ENCODE data around the gene TIMP4.
A peak's percentile ranks its signal among the peaks of the same experiment; 100 is the strongest.

The TIMP4 gene

GRCh38 chr3:12158387-12159226 lies at the start of gene TIMP4:
Gene TIMP4 (minus strand): TSS chr3:12158912. CDS start chr3:12158840, 72 bp downstream.
- Histone ChIP-seq H3K9me3 (ENCODE audit: control insufficient read depth, insufficient read depth, low read length) (no peaks in the 10 kb centered on the region), H3K27me3 (ENCODE audit: control insufficient read depth, insufficient read depth, low read length) (no peaks in the 10 kb centered on the region), H3K4me3 (ENCODE audit: low read depth, low read length) (peak within 1 kb of the TSS; percentile 42), H3K4me1 (ENCODE audit: control insufficient read depth, insufficient read depth, low read length) (peaks cover 25% of the 10 kb centered on the region), H3K9ac (ENCODE audit: low read depth, low read length) (peak within 1 kb of the TSS; percentile 40), H3K36me3 (ENCODE audit: control insufficient read depth, insufficient read depth, low read length) (no peaks in the 10 kb centered on the region)

- no peaks in the 10 kb centered on the region for H3K27me3 ChIP-seq (ENCODE audit: control insufficient read depth, insufficient read depth, low read length)
- H3K9me3 ChIP-seq (ENCODE audit: control insufficient read depth, insufficient read depth, low read length): no peaks in the 10 kb centered on the region
- no peak overlapping the region for H3K9ac ChIP-seq (ENCODE audit: low read depth, low read length)
- no peak overlapping the region for H3K4me3 ChIP-seq (ENCODE audit: low read depth, low read length)
- H3K4me1 ChIP-seq (ENCODE audit: control insufficient read depth, insufficient read depth, low read length): no peaks in the 10 kb centered on the region
- H3K36me3 ChIP-seq (ENCODE audit: control insufficient read depth, insufficient read depth, low read length): no peaks in the 10 kb centered on the region
Observed at GRCh38 chr3:12205171-12205570, 46.5 kb upstream of the TIMP4 start.

- Histone ChIP-seq H3K4me3 (ENCODE audit: low read depth, low read length) (no peak overlapping the region), H3K27me3 (ENCODE audit: control insufficient read depth, insufficient read depth, low read length) (no peaks in the 10 kb centered on the region), H3K36me3 (ENCODE audit: control insufficient read depth, insufficient read depth, low read length) (no peaks in the 10 kb centered on the region), H3K9me3 (ENCODE audit: control insufficient read depth, insufficient read depth, low read length) (no peaks in the 10 kb centered on the region), H3K4me1 (ENCODE audit: control insufficient read depth, insufficient read depth, low read length) (no peaks in the 10 kb centered on the region), H3K9ac (ENCODE audit: low read depth, low read length) (no peak overlapping the region)
Observed at GRCh38 chr3:12201813-12202212, 43.1 kb upstream of the TIMP4 start.

DNA sequence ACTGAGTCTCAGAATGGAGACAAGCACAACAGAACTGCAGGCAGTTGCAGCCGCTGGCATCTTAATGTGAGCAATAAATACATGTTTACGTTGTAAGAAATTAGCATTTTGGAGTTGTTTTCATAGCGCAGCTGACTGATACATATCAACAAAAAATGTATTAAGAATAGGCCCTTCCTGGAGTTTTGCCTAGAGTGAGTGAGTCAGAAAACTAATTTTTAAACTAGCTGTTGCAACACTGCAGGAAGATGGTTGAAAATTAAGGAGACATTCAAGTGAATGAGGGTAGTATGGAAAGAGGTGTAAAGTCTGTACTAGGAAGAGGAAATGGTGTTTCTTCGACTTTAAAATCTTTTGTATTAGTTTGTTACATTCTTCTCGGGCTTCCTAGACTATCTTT lies 39.6 kb upstream of the TIMP4 start:
- Histone ChIP-seq H3K27me3 (ENCODE audit: control insufficient read depth, insufficient read depth, low read length) (no peaks in the 10 kb centered on the region), H3K4me1 (ENCODE audit: control insufficient read depth, insufficient read depth, low read length) (no peaks in the 10 kb centered on the region), H3K36me3 (ENCODE audit: control insufficient read depth, insufficient read depth, low read length) (no peaks in the 10 kb centered on the region), H3K4me3 (ENCODE audit: low read depth, low read length) (no peak overlapping the region), H3K9me3 (ENCODE audit: control insufficient read depth, insufficient read depth, low read length) (no peaks in the 10 kb centered on the region), H3K9ac (ENCODE audit: low read depth, low read length) (no peak overlapping the region)

- Histone ChIP-seq H3K27me3 (ENCODE audit: control insufficient read depth, insufficient read depth, low read length) (no peaks in the 10 kb centered on the region), H3K36me3 (ENCODE audit: control insufficient read depth, insufficient read depth, low read length) (no peaks in the 10 kb centered on the region), H3K4me1 (ENCODE audit: control insufficient read depth, insufficient read depth, low read length) (no peaks in the 10 kb centered on the region), H3K9ac (ENCODE audit: low read depth, low read length) (no peak overlapping the region), H3K4me3 (ENCODE audit: low read depth, low read length) (no peak overlapping the region), H3K9me3 (ENCODE audit: control insufficient read depth, insufficient read depth, low read length) (no peaks in the 10 kb centered on the region)
Observed at GRCh38 chr3:12197475-12197874, 38.8 kb upstream of the TIMP4 start.

DNA sequence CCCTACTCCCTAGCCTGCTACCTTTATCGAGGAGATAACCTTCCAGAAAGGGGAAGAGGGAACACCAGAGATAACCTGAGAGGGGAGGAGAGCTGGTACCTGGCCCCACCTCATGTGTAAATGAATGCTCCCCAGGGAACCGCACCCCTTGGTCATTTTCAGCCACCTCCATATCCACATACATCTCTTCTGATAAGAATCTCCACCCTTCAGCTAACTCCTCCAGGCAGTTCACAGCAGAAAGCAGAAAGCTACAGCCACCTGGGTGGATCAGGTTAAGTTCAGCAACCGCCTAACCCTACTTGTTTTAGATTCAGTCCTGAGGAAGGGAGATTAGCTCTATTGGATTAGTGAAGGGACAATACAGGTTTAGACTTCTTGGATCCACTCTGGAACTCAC lies 38.0 kb upstream of the TIMP4 start:
- Histone ChIP-seq H3K9me3 (ENCODE audit: control insufficient read depth, insufficient read depth, low read length) (no peaks in the 10 kb centered on the region), H3K4me1 (ENCODE audit: control insufficient read depth, insufficient read depth, low read length) (no peaks in the 10 kb centered on the region), H3K27me3 (ENCODE audit: control insufficient read depth, insufficient read depth, low read length) (no peaks in the 10 kb centered on the region), H3K4me3 (ENCODE audit: low read depth, low read length) (no peak overlapping the region), H3K9ac (ENCODE audit: low read depth, low read length) (no peak overlapping the region), H3K36me3 (ENCODE audit: control insufficient read depth, insufficient read depth, low read length) (no peaks in the 10 kb centered on the region)

DNA sequence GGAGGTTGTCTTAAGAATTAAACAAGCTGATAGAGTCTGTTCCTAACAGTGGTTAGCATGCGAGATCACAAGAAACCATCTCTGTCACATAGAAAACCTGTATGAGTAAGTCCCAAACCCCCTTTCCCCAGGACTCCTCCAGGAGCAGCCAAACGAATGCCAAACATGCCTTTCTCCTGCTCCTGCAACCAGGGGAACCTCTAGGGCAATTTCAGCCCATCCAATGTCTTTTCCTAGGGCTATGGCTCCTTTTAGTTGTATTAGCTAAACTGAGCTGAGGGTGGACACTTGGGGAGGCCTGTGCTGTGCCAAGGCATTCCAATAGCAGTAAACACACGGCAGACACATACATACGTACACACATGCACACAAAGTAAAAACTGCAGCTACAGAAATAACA lies 36.5 kb upstream of the TIMP4 start:
- Histone ChIP-seq H3K4me1 (ENCODE audit: control insufficient read depth, insufficient read depth, low read length) (no peaks in the 10 kb centered on the region), H3K4me3 (ENCODE audit: low read depth, low read length) (no peak overlapping the region), H3K9ac (ENCODE audit: low read depth, low read length) (no peak overlapping the region), H3K9me3 (ENCODE audit: control insufficient read depth, insufficient read depth, low read length) (no peaks in the 10 kb centered on the region), H3K27me3 (ENCODE audit: control insufficient read depth, insufficient read depth, low read length) (no peaks in the 10 kb centered on the region), H3K36me3 (ENCODE audit: control insufficient read depth, insufficient read depth, low read length) (no peaks in the 10 kb centered on the region)

GRCh38 chr3:12194669-12195161 lies 36.0 kb upstream of the TIMP4 start:
- Histone ChIP-seq H3K9me3 (ENCODE audit: control insufficient read depth, insufficient read depth, low read length) (no peaks in the 10 kb centered on the region), H3K4me1 (ENCODE audit: control insufficient read depth, insufficient read depth, low read length) (no peaks in the 10 kb centered on the region), H3K27me3 (ENCODE audit: control insufficient read depth, insufficient read depth, low read length) (no peaks in the 10 kb centered on the region), H3K4me3 (ENCODE audit: low read depth, low read length) (no peak overlapping the region), H3K36me3 (ENCODE audit: control insufficient read depth, insufficient read depth, low read length) (peaks cover 2% of the 10 kb centered on the region), H3K9ac (ENCODE audit: low read depth, low read length) (no peak overlapping the region)

GRCh38 chr3:12194209-12194608 lies 35.5 kb upstream of the TIMP4 start:
- Histone ChIP-seq H3K9me3 (ENCODE audit: control insufficient read depth, insufficient read depth, low read length) (no peaks in the 10 kb centered on the region), H3K36me3 (ENCODE audit: control insufficient read depth, insufficient read depth, low read length) (peaks cover 2% of the 10 kb centered on the region), H3K9ac (ENCODE audit: low read depth, low read length) (no peak overlapping the region), H3K27me3 (ENCODE audit: control insufficient read depth, insufficient read depth, low read length) (no peaks in the 10 kb centered on the region), H3K4me3 (ENCODE audit: low read depth, low read length) (no peak overlapping the region), H3K4me1 (ENCODE audit: control insufficient read depth, insufficient read depth, low read length) (no peaks in the 10 kb centered on the region)

DNA sequence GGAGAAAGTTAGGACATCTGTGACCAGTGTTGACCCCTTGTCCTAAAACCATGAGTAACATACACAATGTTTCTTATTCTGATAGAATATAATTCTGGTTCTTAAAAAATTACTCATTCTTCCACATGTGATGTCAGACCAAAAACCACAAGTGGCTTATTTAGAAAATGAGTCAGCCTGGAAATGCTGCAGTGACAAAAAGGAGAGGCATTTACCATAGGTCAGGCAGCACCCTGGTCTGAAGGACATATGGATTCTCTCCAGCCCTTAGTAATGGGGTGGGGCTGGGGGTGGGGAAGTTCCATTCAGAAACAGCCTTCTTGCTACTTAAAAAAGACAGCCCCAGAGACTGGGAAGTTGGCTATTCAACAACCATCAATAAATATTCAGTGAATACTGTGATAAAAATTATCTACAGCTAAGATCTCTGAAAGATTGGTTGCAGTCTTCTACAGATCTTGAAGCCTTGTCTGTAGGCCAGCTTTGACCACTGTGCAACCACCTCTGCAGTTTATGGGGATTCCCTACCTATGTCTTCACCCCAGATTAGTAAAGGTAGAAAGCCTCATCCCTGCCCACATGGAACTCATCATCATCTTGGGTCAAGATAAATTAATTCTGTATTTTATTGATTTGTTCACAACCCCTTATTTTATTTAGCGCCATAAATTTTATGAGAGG lies 34.9 kb upstream of the TIMP4 start:
- no peak overlapping the region for H3K9ac ChIP-seq (ENCODE audit: low read depth, low read length)
- H3K9me3 ChIP-seq (ENCODE audit: control insufficient read depth, insufficient read depth, low read length): no peaks in the 10 kb centered on the region
- H3K4me1 ChIP-seq (ENCODE audit: control insufficient read depth, insufficient read depth, low read length): no peaks in the 10 kb centered on the region
- peaks cover 2% of the 10 kb centered on the region for H3K36me3 ChIP-seq (ENCODE audit: control insufficient read depth, insufficient read depth, low read length)
- H3K4me3 ChIP-seq (ENCODE audit: low read depth, low read length): no peak overlapping the region
- H3K27me3 ChIP-seq (ENCODE audit: control insufficient read depth, insufficient read depth, low read length): no peaks in the 10 kb centered on the region

- Histone ChIP-seq H3K9me3 (ENCODE audit: control insufficient read depth, insufficient read depth, low read length) (no peaks in the 10 kb centered on the region), H3K4me3 (ENCODE audit: low read depth, low read length) (no peak overlapping the region), H3K27me3 (ENCODE audit: control insufficient read depth, insufficient read depth, low read length) (no peaks in the 10 kb centered on the region), H3K4me1 (ENCODE audit: control insufficient read depth, insufficient read depth, low read length) (no peaks in the 10 kb centered on the region), H3K36me3 (ENCODE audit: control insufficient read depth, insufficient read depth, low read length) (peaks cover 2% of the 10 kb centered on the region), H3K9ac (ENCODE audit: low read depth, low read length) (no peak overlapping the region)
Observed at GRCh38 chr3:12192655-12193484, 34.2 kb upstream of the TIMP4 start.

Measured in iPS-15b (cell line).